Measurements from ENCODE around the gene CALML3.

CALML3 gene

GRCh38 chr10:5500910-5501309, 23.9 kb upstream of the CALML3 start:
- TF ChIP-seq EZH2phosphoT487 (IDR thresholded peaks at IDR 0.05; ENCODE audit: low read depth): no peak
- TF ChIP-seq, protein P1, sequence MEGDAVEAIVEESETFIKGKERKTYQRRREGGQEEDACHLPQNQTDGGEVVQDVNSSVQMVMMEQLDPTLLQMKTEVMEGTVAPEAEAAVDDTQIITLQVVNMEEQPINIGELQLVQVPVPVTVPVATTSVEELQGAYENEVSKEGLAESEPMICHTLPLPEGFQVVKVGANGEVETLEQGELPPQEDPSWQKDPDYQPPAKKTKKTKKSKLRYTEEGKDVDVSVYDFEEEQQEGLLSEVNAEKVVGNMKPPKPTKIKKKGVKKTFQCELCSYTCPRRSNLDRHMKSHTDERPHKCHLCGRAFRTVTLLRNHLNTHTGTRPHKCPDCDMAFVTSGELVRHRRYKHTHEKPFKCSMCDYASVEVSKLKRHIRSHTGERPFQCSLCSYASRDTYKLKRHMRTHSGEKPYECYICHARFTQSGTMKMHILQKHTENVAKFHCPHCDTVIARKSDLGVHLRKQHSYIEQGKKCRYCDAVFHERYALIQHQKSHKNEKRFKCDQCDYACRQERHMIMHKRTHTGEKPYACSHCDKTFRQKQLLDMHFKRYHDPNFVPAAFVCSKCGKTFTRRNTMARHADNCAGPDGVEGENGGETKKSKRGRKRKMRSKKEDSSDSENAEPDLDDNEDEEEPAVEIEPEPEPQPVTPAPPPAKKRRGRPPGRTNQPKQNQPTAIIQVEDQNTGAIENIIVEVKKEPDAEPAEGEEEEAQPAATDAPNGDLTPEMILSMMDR (IDR thresholded peaks at IDR 0.05; ENCODE audit: low read depth, low read length): no peak
- no peak overlapping the region for H3K4me2 ChIP-seq (ENCODE audit: low read length)
- no peak overlapping the region for H3K9ac ChIP-seq (ENCODE audit: low read length)
- no peak overlapping the region for H2AFZ ChIP-seq (ENCODE audit: low read depth, low read length)
- H3K27ac ChIP-seq (ENCODE audit: low read length): no peak overlapping the region
- no peaks in the 10 kb centered on the region for H4K20me1 ChIP-seq (ENCODE audit: insufficient read depth, low read length)
- no peaks in the 10 kb centered on the region for H3K4me1 ChIP-seq (ENCODE audit: low read length)
- peaks cover 19% of the 10 kb centered on the region for H3K27me3 ChIP-seq (ENCODE audit: low read depth, low read length)
- no peaks in the 10 kb centered on the region for H3K36me3 ChIP-seq (replicated peaks; ENCODE audit: low read depth, low read length)
- H3K79me2 ChIP-seq (ENCODE audit: low read length): no peaks in the 10 kb centered on the region
- no peaks in the 10 kb centered on the region for H3K9me3 ChIP-seq (ENCODE audit: insufficient read depth, low read length)
- no peak overlapping the region for H3K4me3 ChIP-seq (ENCODE audit: low read length)

DNA sequence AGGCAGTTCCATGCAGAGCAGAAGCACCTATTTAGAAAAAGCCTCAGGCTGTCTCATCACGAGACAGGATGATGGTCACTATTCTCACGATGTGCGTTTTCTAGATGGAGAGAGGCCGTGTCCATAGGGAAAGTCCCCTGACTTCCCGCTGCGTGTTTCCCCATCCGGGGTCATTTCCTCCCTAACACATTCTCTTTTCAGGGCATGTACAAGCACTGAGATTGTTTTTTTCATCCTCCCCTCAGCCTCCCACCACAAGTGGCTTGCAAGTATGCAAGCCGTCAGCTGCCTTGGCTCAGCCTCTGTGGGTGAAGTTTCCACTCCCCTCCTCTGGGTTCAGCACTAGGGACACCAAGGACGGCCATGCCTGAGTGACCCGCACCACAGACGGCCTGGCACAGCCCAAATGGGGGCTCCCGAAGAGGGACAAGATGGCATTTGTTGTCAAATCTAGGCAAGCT, 22.7 kb upstream of the CALML3 start:
- no peak overlapping the region for H3K4me3 ChIP-seq (ENCODE audit: low read length)
- H4K20me1 ChIP-seq (ENCODE audit: insufficient read depth, low read length): no peaks in the 10 kb centered on the region
- H3K27ac ChIP-seq (ENCODE audit: low read length): no peak overlapping the region
- no peak overlapping the region for H2AFZ ChIP-seq (ENCODE audit: low read depth, low read length)
- no peaks in the 10 kb centered on the region for H3K9me3 ChIP-seq (ENCODE audit: insufficient read depth, low read length)
- no peaks in the 10 kb centered on the region for H3K79me2 ChIP-seq (ENCODE audit: low read length)
- TF ChIP-seq, protein P1 (IDR thresholded peaks at IDR 0.05; ENCODE audit: low read depth, low read length): no peak
- no peak for TF ChIP-seq EZH2phosphoT487 (IDR thresholded peaks at IDR 0.05; ENCODE audit: low read depth)
- H3K4me2 ChIP-seq (ENCODE audit: low read length): no peak overlapping the region
- H3K27me3 ChIP-seq (ENCODE audit: low read depth, low read length): peaks cover 19% of the 10 kb centered on the region
- H3K9ac ChIP-seq (ENCODE audit: low read length): no peak overlapping the region
- no peaks in the 10 kb centered on the region for H3K36me3 ChIP-seq (replicated peaks; ENCODE audit: low read depth, low read length)
- H3K4me1 ChIP-seq (ENCODE audit: low read length): no peaks in the 10 kb centered on the region

GRCh38 chr10:5502571-5503476, 21.9 kb upstream of the CALML3 start:
- peaks cover 19% of the 10 kb centered on the region for H3K27me3 ChIP-seq (ENCODE audit: low read depth, low read length)
- H3K4me1 ChIP-seq (ENCODE audit: low read length): no peaks in the 10 kb centered on the region
- H2AFZ ChIP-seq (ENCODE audit: low read depth, low read length): no peak overlapping the region
- H3K9ac ChIP-seq (ENCODE audit: low read length): no peak overlapping the region
- H3K27ac ChIP-seq (ENCODE audit: low read length): no peak overlapping the region
- H4K20me1 ChIP-seq (ENCODE audit: insufficient read depth, low read length): no peaks in the 10 kb centered on the region
- no peaks in the 10 kb centered on the region for H3K79me2 ChIP-seq (ENCODE audit: low read length)
- H3K36me3 ChIP-seq (replicated peaks; ENCODE audit: low read depth, low read length): no peaks in the 10 kb centered on the region
- TF ChIP-seq EZH2phosphoT487 (IDR thresholded peaks at IDR 0.05; ENCODE audit: low read depth): no peak
- TF ChIP-seq, protein P1 (IDR thresholded peaks at IDR 0.05; ENCODE audit: low read depth, low read length): no peak
- no peak overlapping the region for H3K4me3 ChIP-seq (ENCODE audit: low read length)
- no peak overlapping the region for H3K4me2 ChIP-seq (ENCODE audit: low read length)
- H3K9me3 ChIP-seq (ENCODE audit: insufficient read depth, low read length): no peaks in the 10 kb centered on the region

DNA sequence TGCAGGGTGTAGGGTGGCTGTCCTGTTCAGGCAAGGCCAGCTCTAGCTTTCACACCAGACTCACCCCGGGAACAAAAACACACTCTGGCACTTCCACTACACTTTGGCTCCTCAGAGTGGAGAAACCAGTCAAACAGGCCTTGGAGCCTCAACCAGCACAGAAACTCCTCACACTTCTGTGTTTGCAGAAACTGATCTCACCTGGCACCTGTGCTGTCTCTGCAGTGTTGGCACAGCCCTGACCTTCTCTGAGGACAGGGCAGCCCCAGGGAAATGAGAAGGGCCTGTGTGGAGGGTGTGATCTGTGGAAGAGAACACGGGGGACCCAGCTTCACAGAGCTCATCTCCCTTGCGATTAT, 21.3 kb upstream of the CALML3 start:
- Histone ChIP-seq H3K4me2 (ENCODE audit: low read length) (no peak overlapping the region), H3K27ac (ENCODE audit: low read length) (no peak overlapping the region), H3K79me2 (ENCODE audit: low read length) (no peaks in the 10 kb centered on the region), H3K4me3 (ENCODE audit: low read length) (no peak overlapping the region), H4K20me1 (ENCODE audit: insufficient read depth, low read length) (no peaks in the 10 kb centered on the region), H3K4me1 (ENCODE audit: low read length) (no peaks in the 10 kb centered on the region), H2AFZ (ENCODE audit: low read depth, low read length) (no peak overlapping the region), H3K27me3 (ENCODE audit: low read depth, low read length) (peaks cover 19% of the 10 kb centered on the region), H3K36me3 (replicated peaks; ENCODE audit: low read depth, low read length) (no peaks in the 10 kb centered on the region), H3K9ac (ENCODE audit: low read length) (no peak overlapping the region), H3K9me3 (ENCODE audit: insufficient read depth, low read length) (no peaks in the 10 kb centered on the region)
- TF ChIP-seq EZH2phosphoT487 (IDR thresholded peaks at IDR 0.05; ENCODE audit: low read depth): no peak
- TF ChIP-seq, protein P1 (IDR thresholded peaks at IDR 0.05; ENCODE audit: low read depth, low read length): no peak

Measured in OCI-LY3 (cell line).